ENCODE results near the gene LBHD2.

The LBHD2 gene

DNA sequence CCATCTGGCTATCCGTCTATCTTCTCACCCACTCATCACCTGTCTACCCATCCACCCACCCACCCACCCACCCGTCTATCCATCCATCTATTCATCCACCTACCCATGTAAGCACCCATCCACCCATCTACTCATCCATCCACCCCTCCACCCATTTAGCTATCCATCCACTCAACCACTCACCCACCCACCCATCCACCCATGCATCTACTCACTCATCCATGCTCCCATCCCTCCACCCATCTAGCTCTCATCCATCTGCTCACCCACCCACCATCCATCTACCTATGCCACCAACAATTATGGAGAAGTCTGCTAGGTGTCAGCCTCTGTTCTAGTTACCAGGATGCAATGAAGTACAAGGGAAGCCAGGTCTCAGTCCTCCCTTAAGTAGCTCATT lies 50.4 kb downstream of the LBHD2 start:
- TF ChIP-seq, protein P1, sequence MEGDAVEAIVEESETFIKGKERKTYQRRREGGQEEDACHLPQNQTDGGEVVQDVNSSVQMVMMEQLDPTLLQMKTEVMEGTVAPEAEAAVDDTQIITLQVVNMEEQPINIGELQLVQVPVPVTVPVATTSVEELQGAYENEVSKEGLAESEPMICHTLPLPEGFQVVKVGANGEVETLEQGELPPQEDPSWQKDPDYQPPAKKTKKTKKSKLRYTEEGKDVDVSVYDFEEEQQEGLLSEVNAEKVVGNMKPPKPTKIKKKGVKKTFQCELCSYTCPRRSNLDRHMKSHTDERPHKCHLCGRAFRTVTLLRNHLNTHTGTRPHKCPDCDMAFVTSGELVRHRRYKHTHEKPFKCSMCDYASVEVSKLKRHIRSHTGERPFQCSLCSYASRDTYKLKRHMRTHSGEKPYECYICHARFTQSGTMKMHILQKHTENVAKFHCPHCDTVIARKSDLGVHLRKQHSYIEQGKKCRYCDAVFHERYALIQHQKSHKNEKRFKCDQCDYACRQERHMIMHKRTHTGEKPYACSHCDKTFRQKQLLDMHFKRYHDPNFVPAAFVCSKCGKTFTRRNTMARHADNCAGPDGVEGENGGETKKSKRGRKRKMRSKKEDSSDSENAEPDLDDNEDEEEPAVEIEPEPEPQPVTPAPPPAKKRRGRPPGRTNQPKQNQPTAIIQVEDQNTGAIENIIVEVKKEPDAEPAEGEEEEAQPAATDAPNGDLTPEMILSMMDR (IDR thresholded peaks at IDR 0.05; ENCODE audit: low read depth, low read length): no peak
- H3K4me3 ChIP-seq (ENCODE audit: low read depth, low read length): no peak overlapping the region

DNA sequence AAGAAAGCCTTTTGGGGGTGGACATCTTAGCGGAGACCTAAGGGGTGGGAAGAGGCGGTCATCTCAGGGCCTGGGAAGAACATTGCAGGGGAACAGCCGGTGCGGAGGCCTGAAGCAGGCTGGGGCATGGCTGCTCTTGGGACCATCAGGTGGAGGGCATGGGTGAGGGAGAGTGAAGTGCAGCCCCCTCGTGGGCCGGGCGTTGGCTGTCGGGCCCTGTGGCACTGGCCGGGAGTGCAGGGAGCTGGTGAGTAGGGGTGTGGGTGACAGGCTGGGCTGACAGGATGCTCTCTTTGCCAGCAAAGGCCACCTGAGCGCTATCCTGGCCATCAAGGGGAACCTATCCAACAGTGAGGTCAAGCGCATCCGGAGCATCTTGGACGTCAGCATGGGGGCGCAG lies 50.9 kb downstream of the LBHD2 start:
- no peak overlapping the region for H3K4me3 ChIP-seq (ENCODE audit: low read depth, low read length)
- TF ChIP-seq, protein P1 (IDR thresholded peaks at IDR 0.05; ENCODE audit: low read depth, low read length): no peak

DNA sequence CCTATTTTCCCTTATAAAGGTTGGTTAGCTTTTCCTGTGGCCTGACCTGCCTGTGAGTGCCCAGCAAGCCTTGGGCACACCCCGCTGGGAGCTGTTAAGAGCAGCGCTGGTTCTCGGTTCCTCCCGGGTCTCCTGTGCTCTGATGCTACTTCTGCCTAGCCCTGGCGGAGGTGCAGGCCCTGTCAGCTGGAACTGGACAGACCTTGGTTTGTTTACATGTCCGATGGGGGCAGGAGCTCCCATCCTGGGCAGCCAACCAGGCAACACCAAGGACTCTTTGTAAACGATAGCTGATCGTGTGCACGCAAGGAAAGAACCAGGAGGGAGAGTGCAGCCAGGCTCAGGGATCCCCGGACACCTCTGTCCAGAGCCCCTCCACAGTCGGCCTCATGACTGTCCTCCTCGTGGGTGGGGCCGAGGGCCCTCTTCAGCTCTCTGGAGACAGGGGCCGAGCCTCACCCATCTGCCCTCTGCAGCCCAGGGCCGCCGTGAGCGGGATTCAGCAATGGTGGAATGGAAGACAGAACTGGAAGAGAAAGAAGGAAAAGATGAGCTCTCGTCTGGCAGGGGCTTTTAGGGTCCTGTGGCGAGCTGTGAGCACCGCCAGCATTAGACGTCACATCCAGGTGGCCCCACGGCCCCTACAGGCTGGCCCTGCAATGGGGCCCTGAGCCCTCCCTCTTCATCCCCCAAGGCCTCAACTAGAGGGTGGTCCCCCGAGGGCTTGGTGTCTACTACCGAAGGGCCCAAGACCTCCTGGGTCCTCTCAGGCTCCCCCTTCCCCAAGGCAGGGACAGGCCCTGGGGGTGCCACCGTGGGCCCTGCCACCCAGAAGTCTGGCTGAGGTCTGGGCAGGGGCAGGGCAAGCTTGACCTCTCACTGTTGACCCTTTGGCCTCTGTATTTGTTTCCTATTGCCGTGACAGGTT lies 51.6 kb downstream of the LBHD2 start:
- TF ChIP-seq, protein P1 (IDR thresholded peaks at IDR 0.05; ENCODE audit: low read depth, low read length): no peak
- no peak overlapping the region for H3K4me3 ChIP-seq (ENCODE audit: low read depth, low read length)

DNA sequence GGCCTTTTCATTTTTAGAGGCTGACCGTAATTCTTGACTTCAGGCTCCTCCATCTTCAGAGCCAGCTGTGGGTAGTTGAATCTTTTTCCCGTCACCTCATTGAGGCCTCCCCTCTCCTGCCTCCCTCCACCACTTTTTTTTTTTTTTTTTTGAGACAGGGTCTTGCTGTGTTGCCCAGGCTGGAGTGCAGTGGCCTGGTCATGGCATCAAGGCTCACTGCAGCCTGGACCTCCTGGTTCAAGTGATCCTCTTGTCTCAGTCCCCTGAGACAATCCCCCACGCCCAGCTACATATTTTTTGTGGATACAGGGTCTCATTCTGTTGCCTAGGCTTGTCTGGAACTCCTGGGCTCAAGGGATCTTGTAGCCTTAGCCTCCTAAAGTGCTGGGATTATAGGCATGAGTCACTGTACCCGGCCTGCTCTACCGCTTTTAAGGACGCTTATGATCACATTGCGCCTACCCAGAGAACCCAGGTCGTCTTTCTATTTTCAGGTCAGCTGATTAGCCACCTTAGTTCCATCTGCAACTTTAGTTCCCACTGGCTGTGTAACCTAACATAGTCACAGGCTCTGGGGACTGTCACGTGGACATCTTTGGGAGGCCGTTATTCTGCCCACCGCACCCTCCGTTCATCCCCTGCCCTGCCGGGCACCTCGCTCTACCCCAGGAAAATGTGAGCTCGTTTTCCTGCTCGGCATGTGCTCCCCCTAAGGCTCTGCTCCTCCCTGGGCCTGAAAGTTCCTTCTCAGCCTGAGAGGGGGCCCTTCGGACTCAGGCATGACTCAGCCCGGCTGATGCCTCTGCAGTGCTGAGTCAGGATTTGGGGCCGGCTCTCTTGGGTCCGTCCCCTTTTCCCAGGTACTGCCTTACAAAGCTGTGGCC lies 52.6 kb downstream of the LBHD2 start:
- TF ChIP-seq, protein P1 (IDR thresholded peaks at IDR 0.05; ENCODE audit: low read depth, low read length): no peak
- H3K4me3 ChIP-seq (ENCODE audit: low read depth, low read length): no peak overlapping the region

DNA sequence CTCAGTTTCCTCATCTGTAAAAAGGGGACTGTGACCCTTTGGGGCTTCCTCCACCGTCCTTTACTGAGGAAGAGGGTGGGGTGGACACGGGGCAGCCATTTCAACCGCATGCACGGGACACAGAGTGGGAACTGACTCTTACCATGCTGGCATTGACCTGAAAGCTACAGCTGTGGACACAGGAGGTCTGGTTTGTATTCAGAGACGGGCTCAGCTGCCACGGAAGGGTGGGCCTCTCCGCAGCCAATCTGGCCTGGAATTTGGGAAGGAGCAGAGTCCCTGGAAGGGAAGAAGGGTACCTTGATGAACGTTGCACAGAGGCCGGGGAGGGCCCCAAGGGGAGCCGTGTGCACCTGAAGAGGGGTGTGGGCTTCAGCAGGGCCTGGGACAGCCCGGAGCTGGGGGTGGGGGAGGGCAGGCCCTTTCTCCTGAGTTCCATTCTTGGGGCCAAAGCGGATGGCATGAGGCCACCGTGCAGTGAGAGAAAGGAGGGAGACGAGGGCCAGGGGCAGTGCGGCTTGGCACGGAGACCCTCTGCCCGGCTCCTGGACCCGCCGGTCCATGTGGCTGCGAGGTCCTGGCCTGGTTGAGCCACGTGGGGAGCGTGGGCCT lies 53.8 kb downstream of the LBHD2 start:
- TF ChIP-seq, protein P1 (IDR thresholded peaks at IDR 0.05; ENCODE audit: low read depth, low read length): no peak
- H3K4me3 ChIP-seq (ENCODE audit: low read depth, low read length): no peak overlapping the region

DNA sequence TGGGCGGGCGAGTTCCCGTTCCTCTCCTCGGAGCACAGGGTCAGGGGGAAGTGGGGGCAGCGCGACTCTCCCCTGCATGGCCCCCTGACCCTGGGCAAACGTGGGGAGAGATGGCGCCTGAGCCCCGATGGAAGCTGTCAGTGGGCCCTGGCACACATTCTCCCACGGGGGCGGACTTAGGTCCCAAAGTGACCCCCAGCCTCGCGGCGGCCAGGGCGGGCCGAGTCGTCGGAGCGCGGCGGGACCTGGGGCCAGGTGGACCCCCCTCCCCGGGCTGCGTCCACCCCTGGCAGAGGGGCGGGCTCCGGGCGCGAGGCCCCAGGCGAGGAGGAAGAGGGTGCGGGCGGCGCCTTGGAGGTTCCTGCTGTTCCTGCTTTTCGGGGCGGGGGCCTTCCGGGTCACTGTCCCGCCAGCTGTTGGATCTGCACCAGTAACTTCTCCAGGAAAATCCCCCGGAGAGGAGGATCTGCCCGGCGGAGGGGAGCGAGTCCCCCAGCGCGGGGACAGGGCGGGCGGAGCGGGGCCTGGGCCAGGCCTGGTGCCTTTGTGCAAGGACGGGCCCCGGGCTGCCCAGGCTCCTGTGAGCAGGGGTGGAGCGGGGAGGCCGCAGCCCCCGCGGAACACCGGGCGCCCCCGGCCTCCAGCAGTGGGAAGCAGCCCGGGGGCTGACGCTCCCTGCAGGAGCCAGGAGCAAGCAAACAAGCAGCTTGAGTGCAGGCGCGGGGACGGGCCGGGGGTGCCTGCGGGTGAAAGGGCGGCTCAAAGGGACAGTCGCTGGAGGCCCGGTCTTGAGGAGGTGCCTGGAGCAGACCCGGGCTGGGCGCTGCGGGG lies 54.5 kb downstream of the LBHD2 start:
- no peak overlapping the region for H3K4me3 ChIP-seq (ENCODE audit: low read depth, low read length)
- TF ChIP-seq, protein P1 (IDR thresholded peaks at IDR 0.05; ENCODE audit: low read depth, low read length): no peak
